Fibroblast of the aortic adventitia (primary cell): ENCODE results near the gene GABRG3. TPM values are rescaled to one million over a fixed set of nuclear protein-coding genes. Genes with fewer than 3 reads are reported as not detected.

ENCODE experiments used
- DNase-seq: peaks from one replicate; pipeline ENCODE4 v3.0.0-alpha.2; 2010; ENCODE audit warnings: low read depth
- H3K4me3 ChIP-seq: 2 replicates; pipeline ENCODE4 v1.5.1; 2011; ENCODE audit warnings: low read depth, mild to moderate bottlenecking, control low read depth, low read length, moderate library complexity
- CTCF ChIP-seq: IDR thresholded peaks from 2 replicates; pipeline ENCODE4 v1.5.1; 2011; ENCODE audit warnings: mild to moderate bottlenecking, low read length, control low read depth, inconsistent platforms; ENCODE audit not compliant: insufficient read depth
- total RNA-seq: library from RNA; depleted of rRNA; stranded (reverse); fragments of >200 nt; gene quantifications from 2 replicates; pipeline ENCODE4 v1.2.3, GENCODE V29; 2012; ENCODE audit warnings: low replicate concordance

The GABRG3 gene
- total RNA-seq, 1 donor, result not detected

- DNase-seq, result peak; percentile 3
- TF ChIP-seq CTCF, result no peak
- no peak overlapping the region for H3K4me3 ChIP-seq
Measured at GRCh38 chr15:27235681-27236080, 264.7 kb downstream of the GABRG3 start.

GRCh38 chr15:27237319-27237939 is 266.4 kb downstream of the GABRG3 start:
- H3K4me3 ChIP-seq, result no peak overlapping the region
- no peak for DNase-seq
- TF ChIP-seq CTCF, result no peak

GRCh38 chr15:27238209-27238608 is 267.2 kb downstream of the GABRG3 start:
- TF ChIP-seq CTCF, result no peak
- DNase-seq, result no peak
- H3K4me3 ChIP-seq, result no peak overlapping the region

- DNase-seq, result no peak
- no peak for TF ChIP-seq CTCF
- H3K4me3 ChIP-seq, result no peak overlapping the region
Measured at GRCh38 chr15:27238707-27239423, 267.9 kb downstream of the GABRG3 start.

GRCh38 chr15:27241943-27242342 is 271.0 kb downstream of the GABRG3 start:
- no peak for TF ChIP-seq CTCF
- DNase-seq, result no peak
- no peak overlapping the region for H3K4me3 ChIP-seq

GRCh38 chr15:27244047-27244446 is 273.1 kb downstream of the GABRG3 start:
- H3K4me3 ChIP-seq, result no peak overlapping the region
- no peak for DNase-seq
- no peak for TF ChIP-seq CTCF

GRCh38 chr15:27248251-27248650 is 277.3 kb downstream of the GABRG3 start:
- DNase-seq, result no peak
- H3K4me3 ChIP-seq, result no peak overlapping the region
- TF ChIP-seq CTCF, result no peak
